HS-27A (cell line): ENCODE data around the gene TPTE.
"Not testable (repeated sequence)": the region's sequence is repeated elsewhere in the genome, so short reads cannot be mapped to it uniquely, and the experiment has no call there.

Experiments
- DNase-seq: peaks from one replicate; pipeline ENCODE4 v3.0.0-alpha.2; 2012; ENCODE audit warnings: low read depth, missing footprints

The TPTE gene

DNA sequence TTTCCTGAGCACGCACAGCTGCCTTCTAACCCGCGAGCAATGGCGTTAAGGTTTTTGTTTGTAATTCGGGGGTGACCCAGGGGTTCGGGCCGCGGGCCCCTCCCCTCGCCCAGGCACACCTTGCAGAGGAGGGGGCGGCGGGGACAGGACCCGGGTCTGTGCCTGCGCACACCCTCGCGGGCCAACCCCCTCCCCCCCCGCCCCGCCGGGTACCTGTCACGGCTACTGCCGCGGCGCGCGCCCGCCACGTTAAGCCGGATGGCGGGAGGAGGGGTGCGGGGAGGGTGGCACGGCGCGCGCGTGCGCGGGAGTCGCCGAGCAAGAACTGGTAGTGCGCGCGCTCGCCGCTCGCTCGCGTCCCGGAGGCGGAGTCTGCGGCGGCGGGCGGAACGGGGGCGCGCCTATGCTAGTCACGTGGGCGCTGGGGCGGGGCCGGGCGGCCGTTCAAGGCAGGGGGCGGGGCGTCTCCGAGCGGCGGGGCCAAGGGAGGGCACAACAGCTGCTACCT, at the start of gene TPTE:
TPTE (plus strand) TSS at position 493 of the 508 bp plus-strand sequence. CDS start 17,141 bp downstream, outside the sequence.
- no peak for DNase-seq

DNA sequence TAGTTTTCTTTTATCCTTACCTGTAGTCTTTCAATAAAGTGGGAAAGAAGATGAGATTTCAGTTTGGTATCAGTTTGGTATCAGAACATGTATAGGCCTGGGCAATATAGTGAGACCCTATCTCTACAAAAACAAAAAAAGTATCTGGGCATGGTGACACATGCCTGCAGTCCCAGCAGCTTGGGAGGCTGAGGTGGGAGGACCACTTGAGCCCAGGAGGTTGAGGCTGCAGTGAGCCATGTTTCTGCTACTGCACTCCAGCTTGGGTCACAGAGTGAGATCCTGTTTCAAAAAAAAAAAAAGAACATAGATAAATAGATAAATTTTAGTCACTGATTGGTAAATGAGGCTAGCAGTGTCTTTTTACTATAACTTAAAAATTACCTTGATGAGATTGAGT, 49.4 kb upstream of the TPTE start:
- DNase-seq: not testable (repeated sequence)

DNA sequence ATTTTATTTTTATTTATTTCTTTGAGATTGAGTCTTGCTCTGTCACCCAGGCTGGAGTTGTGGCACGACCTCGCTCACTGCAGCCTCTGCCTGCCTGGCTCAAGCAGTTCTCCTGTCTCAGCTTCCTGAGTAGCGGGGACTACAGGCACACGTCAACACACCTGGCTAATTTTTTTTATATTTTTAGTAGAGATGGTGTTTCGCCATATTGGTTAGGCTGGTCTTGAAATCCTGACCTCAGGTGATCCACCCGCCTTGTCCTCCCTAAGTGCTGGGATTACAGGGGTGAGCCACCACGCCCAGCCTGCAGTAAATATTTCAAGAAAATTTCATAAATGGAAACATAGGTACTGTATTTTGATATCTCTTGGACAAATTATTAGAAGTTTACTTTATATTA, 43.6 kb upstream of the TPTE start:
- not testable (repeated sequence) for DNase-seq

DNA sequence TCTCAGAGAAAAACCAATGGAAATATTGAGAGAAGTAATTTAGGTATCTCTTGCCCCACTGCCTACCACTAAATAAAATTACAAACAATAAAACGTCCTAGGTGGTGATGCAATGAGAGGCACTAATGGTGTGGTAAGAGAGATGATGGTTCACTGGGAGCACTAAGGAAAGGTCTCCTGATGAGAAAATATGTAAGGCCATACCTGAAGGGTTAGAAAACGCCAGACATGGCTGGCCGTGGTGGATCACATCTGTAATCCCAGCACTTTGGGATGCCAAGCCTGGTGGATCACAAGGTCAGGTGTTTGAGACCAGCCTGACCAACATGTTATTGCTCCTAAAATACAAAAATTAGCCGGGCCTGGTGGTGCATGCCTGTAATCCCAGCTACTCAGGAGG, 41.5 kb upstream of the TPTE start:
- DNase-seq: not testable (repeated sequence)

DNA sequence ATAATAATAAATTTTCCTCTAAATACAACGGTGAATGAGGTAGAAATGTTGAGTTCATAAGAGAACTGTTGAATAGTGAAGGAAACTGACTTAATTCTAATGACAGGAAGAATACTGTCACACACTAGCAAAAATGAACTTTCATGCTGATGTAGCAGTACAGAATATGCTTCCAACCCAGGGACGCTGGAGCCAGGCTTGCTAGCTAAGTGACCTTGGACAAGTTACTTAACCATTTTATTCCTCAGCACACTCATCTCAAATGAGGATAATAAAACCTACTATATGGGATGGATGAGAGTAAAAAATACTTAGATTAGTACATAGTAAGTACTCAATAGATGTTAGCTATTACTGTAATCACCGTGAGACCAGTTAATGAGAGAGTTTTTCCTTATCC, 36.5 kb upstream of the TPTE start:
- not testable (repeated sequence) for DNase-seq

DNA sequence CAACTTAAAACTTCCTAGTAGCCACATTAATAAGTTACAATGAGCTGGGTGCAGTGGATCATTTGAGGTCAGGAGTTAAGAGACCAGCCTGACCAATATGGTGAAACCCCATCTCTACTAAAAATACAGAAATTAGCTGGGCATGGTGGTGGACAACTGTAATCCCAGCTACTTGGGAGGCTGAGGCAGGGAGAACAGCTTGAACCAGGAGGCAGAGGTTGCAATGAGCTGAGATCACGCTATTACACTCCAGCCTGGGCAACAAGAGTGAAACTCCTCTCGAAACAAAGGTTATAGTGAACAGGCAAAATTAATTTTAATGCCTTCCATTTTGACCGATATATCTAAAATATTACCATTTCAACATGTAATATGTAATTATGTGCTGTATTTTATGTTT, 30.9 kb upstream of the TPTE start:
- not testable (repeated sequence) for DNase-seq

DNA sequence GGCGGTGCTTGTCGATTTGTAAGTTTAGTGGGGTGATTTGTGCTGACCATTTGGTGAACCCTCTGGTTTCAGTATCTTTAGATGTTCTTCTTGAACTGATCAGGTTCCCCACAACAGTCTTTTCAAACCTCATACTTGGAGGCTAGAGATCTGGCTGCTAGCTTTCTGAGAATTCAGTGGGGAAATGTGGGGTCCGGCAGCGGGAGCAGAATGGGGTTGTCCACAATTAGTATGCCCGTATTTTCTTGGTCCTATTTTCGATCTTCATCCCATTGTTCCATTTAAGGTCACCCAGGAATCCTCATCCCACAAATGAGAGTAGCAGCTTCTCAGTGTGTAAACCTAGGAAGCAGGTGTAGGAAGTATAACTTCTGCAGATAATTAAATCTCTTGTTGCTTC, 10.3 kb upstream of the TPTE start:
- no peak for DNase-seq

DNA sequence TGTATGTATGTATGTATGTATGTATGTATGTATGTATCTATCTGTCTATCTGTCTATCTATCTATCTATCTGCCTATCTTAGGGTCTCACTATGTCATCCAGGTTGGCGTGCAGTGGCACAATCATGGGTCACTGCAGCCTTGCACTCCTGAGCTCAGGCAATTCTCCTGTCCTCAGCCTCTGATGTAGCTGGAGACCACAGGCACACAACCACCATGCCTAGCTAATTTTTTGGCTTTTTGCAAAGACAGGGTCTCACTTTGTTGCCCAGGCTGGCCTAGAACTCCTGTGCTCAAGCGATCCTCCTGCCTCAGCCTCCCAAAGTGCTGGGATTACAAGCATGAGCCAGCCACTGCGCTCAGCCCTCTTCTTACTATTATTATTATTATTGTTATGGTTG, 4.5 kb upstream of the TPTE start:
- DNase-seq: not testable (repeated sequence)

DNA sequence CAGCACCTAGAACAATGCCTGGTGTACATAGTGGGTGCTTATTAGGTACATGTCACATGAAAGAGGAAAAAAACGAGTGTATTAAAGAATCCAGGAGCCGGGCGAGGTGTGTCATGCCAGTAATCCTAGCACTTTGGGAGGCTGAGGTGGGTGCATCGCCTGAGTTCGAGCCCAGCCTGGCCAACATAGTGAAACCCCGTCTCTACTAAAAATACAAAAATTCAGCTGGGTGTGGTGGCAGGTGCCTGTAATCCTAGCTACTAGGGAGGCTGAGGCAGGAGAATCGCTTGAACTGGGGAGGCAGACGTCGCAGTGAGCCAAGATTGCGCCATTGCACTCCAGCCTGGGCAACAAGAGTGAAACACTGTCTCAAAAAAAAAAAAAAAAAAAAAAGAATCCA, 3.5 kb upstream of the TPTE start:
- DNase-seq: not testable (repeated sequence)

DNA sequence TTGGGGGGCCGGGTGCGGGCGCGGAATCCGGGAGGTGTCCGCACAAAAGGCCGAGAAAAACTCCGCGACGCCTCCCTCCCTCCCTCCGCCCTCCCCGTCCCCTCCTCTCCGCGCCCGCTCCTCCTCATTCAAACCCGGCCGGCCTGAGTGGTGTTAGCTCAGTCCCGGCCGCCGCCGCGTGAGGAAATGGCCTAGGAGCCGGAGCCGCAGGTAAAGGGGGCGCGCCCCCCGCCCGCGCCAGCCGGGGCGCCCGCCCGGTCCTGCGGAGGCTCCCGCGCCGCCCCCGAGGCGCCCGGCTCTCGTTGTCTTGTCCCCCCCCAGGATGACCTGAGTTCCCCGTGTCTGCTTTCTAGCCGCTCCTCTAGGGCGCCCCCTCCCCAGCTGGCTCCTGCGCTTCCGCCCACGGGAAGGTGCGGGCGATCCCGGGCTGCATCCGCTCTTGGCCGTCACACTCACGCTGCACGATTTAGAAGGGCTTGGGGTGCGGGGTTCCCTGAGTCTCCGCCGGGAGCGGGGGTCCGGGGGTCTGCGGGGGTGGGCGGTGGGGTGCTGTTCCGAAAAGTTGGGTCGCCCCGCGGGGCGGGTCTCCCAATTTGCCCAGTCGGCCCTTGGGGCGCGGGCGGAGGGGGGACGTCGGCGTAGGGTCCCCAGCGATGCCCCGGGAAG, 585 bp downstream of the TPTE start:
- not testable (repeated sequence) for DNase-seq

DNA sequence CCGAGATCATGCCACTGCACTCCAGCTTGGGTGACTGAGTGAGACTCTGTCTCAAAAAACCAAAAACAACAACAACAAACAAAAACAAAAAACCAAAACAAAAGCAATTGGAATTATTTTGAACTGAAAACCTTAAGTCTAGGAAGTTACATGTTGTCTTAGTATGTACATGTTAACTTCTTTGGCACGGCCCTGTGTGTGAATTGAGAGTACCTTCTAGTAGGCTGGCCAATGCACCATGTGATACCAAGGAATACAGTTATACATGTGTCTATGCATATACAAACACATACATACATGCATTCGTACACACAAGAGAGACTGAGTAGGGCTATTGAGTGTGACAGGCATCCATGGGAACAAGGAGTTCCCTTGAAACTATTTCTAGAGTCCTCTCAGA, 18.6 kb downstream of the TPTE start:
- no peak for DNase-seq

DNA sequence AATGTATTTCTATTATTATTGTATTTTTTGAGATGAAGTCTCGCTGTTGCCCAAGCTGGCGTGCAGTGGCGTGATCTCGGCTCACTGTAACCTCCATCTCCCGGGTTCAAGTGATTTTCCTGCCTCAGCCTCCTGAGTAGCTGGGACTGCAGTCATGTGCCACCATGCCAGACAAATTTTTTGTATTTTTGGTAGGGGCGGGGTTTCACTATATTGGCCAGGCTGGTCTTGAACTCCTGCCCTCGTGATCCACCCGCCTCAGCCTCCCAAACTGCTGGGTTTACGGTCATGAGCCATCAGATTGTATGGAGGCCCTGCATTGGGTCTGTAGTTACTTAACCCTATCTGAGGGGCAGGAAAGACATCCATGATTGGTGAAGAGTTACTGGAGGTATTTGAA, 23.0 kb downstream of the TPTE start:
- not testable (repeated sequence) for DNase-seq

DNA sequence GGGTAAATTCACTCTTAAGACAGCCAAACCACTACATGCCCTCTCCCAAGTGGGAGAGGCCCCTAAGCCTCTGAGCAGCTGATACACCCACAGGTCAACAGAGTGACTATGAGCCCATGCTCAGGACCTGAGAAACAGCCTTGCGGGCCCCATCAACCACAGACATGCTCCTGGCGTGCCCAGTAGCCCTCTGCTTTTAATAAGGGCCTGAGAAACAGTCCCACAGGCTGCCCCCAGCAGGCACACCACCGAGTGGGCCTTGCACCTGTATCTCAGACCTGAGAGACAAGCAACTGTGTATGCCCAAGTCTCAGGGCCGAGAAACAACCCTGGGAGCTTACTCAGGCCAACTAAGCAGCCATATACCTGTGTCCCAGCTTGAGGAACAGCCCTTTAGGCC, 26.5 kb downstream of the TPTE start:
- DNase-seq: not testable (repeated sequence)

DNA sequence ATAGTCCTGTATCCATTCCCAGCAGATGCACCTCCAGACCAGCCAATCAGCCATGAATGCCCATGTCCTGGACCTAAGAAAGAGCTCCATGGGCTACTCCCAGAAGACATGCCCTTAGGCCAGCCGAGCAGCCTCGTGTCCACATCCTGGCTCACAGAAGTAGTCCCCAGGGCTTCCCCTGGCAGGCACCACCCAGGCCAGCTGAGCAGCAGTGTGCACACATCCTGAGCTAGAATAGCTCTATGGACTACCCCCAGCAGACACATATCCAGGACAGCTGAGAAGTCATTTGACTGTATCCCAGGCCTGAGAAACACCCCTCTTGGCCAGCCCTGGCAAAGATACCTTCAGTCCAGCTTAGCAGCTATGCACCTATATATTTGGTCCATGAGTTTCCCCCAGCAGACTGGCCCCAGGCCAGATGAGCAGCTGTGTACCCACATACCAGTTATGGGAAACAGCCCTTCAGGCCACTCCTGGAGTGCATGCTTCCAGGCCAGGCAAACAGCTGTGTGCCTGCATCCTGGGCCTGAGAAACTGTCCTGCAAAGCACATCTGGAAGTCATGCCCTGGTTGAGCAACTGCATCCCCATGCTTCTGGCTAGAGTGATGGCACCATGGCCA, 27.1 kb downstream of the TPTE start:
- not testable (repeated sequence) for DNase-seq

DNA sequence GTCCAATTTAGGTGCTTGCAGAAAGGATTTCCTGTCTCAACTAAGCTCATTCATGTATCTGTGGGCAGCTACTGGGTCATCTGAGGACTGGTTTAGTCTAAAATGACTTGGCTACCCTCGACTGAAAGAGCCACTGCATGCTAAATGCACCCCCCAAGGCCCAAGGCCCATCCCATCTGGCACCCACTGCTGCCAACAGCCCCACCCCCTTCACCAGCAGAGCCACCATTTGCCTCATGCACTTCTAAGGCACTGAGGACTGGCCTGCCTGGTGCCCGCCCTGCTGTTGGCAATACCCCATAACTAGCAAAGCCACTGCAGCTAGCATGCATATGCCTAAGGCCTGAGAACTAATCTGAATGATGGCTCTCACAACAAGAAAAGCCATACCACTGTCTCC, 49.4 kb downstream of the TPTE start:
- DNase-seq: not testable (repeated sequence)

DNA sequence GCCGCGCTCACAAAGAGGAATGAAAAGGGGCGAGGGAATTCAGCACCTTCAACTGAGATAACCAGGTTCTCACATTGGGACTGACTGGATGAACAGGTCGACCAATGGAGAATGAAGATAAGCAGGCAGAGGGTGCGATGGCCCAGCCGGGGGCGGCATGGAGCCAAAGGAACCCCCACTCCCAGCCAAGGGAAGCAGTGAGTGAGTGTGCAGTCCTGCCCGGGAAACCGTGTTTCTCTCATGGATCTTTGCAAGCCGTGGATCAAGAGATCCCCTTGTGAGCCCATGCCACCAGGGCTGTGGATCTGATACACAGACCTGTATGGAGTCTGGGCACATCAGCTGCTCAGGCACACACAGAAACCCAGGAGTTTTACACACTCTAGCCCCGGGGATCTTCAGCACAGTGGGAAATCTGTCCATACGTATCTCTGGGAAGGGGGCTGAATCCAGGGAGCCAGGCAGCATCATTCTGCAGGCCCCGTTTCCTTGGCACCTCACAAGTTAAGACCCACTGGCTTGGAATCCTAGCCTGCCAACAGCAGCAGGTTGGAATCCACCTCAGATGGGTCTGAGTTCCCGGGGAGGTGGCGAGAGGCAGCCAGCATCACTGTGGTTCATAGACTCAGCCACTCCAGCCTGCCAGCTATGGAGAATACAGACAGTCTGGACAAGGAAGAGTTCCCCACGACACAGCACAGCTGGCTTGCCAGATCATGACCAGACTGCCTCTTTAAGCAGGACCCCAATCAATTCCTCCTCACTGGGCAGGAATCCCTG, 53.3 kb downstream of the TPTE start:
- not testable (repeated sequence) for DNase-seq

DNA sequence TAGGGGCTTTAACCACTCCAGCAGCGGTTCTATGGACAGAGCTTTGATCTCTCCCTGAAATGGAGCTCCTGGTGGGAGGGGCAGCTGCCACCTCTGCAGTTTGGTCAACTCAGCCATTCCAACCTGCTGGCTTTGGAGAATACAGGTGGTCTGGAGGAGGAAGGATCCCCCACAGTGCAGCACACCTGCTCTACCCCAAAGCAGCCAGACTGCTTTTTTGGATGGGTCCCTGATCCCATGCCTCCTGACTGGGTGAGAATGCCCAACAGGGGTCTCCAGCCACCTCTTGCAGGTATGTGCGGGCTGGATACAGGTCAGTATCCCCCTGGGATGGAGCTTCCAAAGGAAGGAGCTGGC, 53.9 kb downstream of the TPTE start:
- no peak for DNase-seq

DNA sequence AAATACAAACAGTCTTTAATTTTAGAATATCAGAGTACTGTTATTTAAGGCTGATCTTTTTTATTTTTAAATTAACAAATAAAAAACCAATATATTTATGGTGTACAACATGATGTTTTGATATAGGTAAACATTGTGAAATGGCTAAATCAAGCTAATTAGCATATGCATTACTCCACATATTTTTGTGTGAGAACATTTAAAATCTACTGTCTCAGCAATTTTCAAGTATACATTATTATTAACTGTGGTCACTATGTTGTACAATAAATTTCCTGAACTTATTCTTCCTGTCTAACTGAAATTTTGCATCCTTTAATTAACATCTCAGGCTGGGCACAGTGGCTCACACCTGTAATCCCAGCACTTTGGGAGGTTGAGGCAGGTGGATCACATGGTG, 57.5 kb downstream of the TPTE start:
- not testable (repeated sequence) for DNase-seq

DNA sequence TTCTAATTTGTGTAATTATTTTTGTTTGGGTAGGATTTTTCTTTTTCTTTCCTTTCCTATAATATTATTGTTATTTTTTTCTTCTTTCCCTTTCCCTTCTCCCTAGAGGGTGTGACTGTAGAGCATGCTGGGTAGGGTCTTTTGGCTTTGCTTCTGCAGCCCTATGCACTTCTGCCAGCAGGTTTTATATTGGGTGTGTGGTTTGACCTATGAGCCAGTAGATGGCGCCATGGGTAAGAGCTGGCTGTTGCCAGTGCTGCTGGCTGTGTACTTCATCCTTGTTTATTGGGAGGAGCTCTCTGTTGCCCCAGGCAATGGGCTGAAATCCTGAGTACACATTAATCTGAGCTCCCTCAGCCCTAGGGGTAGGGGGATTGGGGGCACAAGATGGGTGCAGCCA, 67.7 kb downstream of the TPTE start:
- not testable (repeated sequence) for DNase-seq

DNA sequence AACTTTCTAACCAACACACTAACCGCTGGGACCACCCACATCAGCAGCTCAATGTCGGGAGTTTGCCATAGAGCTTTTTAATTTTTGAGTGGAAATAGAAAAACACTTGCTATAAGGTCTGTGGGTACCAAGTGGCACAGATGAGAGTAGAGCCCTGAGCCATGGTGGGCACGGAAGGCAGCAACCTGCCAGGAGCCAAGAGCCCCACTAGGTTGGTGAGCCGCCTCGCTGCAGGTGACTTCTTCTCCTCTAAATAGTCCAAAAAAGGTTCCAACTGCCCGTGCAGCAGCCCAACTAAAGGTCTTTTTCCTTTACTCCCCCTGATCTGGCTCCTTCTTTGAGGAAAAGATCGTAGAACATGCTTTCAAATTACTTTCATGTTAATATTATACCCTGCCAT, 85.7 kb downstream of the TPTE start:
- not testable (repeated sequence) for DNase-seq

DNA sequence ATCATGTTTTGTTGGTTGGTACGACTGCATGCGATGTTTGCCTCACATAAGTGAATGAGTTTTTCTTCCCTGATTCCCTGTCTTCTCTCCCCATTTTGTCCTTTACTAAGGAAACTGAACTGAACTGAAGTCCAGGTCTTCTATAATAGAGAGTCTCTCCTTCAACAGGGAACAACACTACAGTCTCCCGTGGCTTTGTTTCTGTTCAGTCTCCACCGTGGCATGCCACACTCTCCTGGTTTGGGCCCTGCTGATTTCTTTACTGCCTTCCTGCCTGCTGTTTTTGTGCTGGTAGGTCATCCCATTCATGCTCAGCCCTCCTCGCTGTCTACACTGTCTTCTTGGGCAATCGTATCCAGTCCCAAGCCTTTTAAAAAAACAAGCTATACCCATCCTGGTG, 92.9 kb downstream of the TPTE start:
- DNase-seq: not testable (repeated sequence)

DNA sequence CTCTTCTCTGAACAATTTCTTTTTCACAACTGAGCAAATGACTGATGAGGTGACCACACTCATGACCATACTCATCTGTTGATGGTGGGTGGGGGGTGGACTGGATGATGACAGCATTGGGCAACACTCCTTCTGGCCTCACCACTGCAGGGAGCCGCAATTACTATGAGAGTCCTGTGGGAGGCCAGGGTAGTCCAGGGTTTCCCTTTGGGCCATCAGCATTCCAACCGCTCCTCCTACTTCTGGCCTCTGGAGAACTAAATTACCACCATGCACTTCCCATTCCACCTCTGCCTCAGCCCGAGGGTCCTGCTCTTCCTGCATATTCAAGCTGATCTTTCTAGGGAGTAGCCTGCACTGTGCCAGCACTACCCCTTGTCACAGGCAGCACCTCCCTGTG, 94.7 kb downstream of the TPTE start:
- DNase-seq: not testable (repeated sequence)

DNA sequence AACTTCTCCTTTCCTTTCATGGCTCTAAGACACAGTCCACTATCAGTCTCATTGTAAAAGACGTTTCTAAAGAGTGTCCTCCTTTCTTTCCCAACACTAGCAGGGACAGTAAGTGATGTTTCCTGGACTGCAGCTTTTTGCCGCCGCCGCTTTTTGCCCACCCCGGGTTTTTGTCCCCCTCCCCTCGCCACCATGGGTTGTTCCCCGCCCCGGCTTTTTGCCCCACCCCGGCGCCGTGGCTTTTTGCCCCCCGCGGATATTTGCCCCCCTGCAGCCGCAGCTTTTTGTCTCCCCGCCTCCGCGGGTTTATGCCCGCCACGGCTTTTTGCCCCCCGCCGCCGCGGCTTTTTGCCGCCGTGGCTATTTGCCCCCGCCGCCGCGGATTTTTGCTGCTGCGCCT, 95.2 kb downstream of the TPTE start:
- DNase-seq: no peak
